WTC11 (cell line): ENCODE results near the gene TNK2. TPM values are rescaled to one million over a fixed set of nuclear protein-coding genes. Genes with fewer than 3 reads are reported as not detected.

Source experiments
- ATAC-seq: fragments of 200-7000 bp; cut with Tn5 transposase; 2 replicates; pipeline ENCODE4 v1.10.0; 2021; ENCODE audit warnings: mild to moderate bottlenecking, moderate library complexity
- CTCF ChIA-PET: fragments of 300-600 bp; sonication (Branson Sonifier 250); formaldehyde crosslinking; loops from one replicate; lab custom pipeline; 2021; ENCODE audit warnings: antibody characterized with exemption; lab: Charles Lee
- POLR2A ChIA-PET: fragments of 350-600 bp; sonication (Branson Sonifier 250); formaldehyde crosslinking; loops from one replicate; lab custom pipeline; 2021; ENCODE audit warnings: antibody characterized with exemption; lab: Charles Lee
- DNase-seq: peaks from one replicate; pipeline ENCODE4 v3.0.0; 2021; ENCODE audit warnings: low spot score
- H3K27ac Mint-ChIP-seq: 2 replicates; pipeline ENCODE4 v1.8.0; 2021; ENCODE audit warnings: mixed read lengths
- H3K27me3 Mint-ChIP-seq: 2 replicates; pipeline ENCODE4 v1.8.0; 2021; ENCODE audit warnings: low read depth, mild to moderate bottlenecking, moderate library complexity, mixed read lengths
- H3K36me3 Mint-ChIP-seq: 2 replicates; pipeline ENCODE4 v1.8.0; 2021; ENCODE audit warnings: mixed read lengths
- H3K4me1 Mint-ChIP-seq: 2 replicates; pipeline ENCODE4 v1.8.0; 2022; ENCODE audit warnings: mixed read lengths
- H3K4me3 Mint-ChIP-seq: 2 replicates; pipeline ENCODE4 v1.8.0; 2021; ENCODE audit warnings: mild to moderate bottlenecking, moderate library complexity, mixed read lengths
- H3K9me3 Mint-ChIP-seq: 2 replicates; pipeline ENCODE4 v1.8.0; 2021; ENCODE audit warnings: mixed read lengths
- AR ChIP-seq: fragments of 250-450 bp; sonication (Bioruptor Pico); IDR thresholded peaks from 2 replicates; pipeline ENCODE4 v1.9.0; 2021; ENCODE audit warnings: mild to moderate bottlenecking
- NFYB ChIP-seq: sonication (generic); formaldehyde crosslinking; conservative IDR thresholded peaks from 2 replicates; pipeline ENCODE4 v1.8.0; 2022; ENCODE audit warnings: low read depth, missing genetic modification reagents
- SP1 ChIP-seq: sonication (generic); formaldehyde crosslinking; conservative IDR thresholded peaks from 2 replicates; pipeline ENCODE4 v1.8.1; 2022; ENCODE audit warnings: missing genetic modification reagents
- STAT6 ChIP-seq: sonication (generic); formaldehyde crosslinking; conservative IDR thresholded peaks from 2 replicates; pipeline ENCODE4 v1.8.1; 2023; ENCODE audit warnings: mild to moderate bottlenecking, low read depth, missing genetic modification reagents, moderate library complexity
- USF1 ChIP-seq: sonication (generic); formaldehyde crosslinking; IDR thresholded peaks from 2 replicates; pipeline ENCODE4 v1.8.0; 2022; ENCODE audit warnings: mild to moderate bottlenecking, missing genetic modification reagents
- ZMAT4 ChIP-seq: fragments of 250-450 bp; sonication (Bioruptor Pico); IDR thresholded peaks from 2 replicates; pipeline ENCODE4 v1.9.0; 2021; ENCODE audit warnings: mild to moderate bottlenecking
- ZNF121 ChIP-seq: sonication (generic); formaldehyde crosslinking; IDR thresholded peaks from 2 replicates; pipeline ENCODE4 v1.8.0; 2023; ENCODE audit warnings: missing genetic modification reagents
- ZNF671 ChIP-seq: fragments of 250-450 bp; sonication (Bioruptor Pico); IDR thresholded peaks from 2 replicates; pipeline ENCODE4 v1.8.0; 2021; ENCODE audit warnings: mild to moderate bottlenecking
- total RNA-seq: library from RNA; stranded (reverse); gene quantifications from 3 replicates; pipeline ENCODE4 v1.2.3, GENCODE V29; 2021

TNK2 gene
- total RNA-seq, 1 experiment from 2014 or later = 58.4 TPM

- H3K27me3 Mint-ChIP-seq = peaks cover 9% of the 10 kb centered on the region; the same call in 1 of the 2 replicates
- peaks cover 43% of the 10 kb centered on the region for H3K4me1 Mint-ChIP-seq
- no peak for TF ChIP-seq USF1 (CRISPR knock-in tag)
- TF ChIP-seq AR = no peak
- no peak for TF ChIP-seq ZMAT4 (CRISPR knock-in tag)
- no peak for TF ChIP-seq STAT6 (CRISPR knock-in tag)
- no peak for TF ChIP-seq ZNF121 (CRISPR knock-in tag)
- H3K27ac Mint-ChIP-seq = no peak overlapping the region
- ATAC-seq (no peak), DNase-seq (no peak)
- no peaks in the 10 kb centered on the region for H3K36me3 Mint-ChIP-seq
- ChIA-PET CTCF (interaction anchor here (1.3 to 2.3 kb wide), 3 partner anchors 16 to 52 kb away, joined by 3 to 19 read pairs (median 11); no protein-coding TSS in a partner anchor), POLR2A (no interaction called here)
- no peaks in the 10 kb centered on the region for H3K9me3 Mint-ChIP-seq
- H3K4me3 Mint-ChIP-seq = no peak overlapping the region
These were observed 2.9 kb upstream of the TNK2 start for GRCh38 chr3:195911041-195911945.

- ChIA-PET POLR2A (no interaction called here), CTCF (interaction anchor here (1.3 to 4.0 kb wide), 4 partner anchors 15 to 51 kb away, joined by 3 to 76 read pairs (median 15); no protein-coding TSS in a partner anchor)
- H3K36me3 Mint-ChIP-seq = no peaks in the 10 kb centered on the region
- H3K4me3 Mint-ChIP-seq = peak overlapping the region; percentile 76
- H3K27ac Mint-ChIP-seq = no peak overlapping the region
- H3K9me3 Mint-ChIP-seq = no peaks in the 10 kb centered on the region
- peaks cover 45% of the 10 kb centered on the region for H3K4me1 Mint-ChIP-seq
- no peak for DNase-seq
- H3K27me3 Mint-ChIP-seq = peaks cover 9% of the 10 kb centered on the region; the same call in 1 of the 2 replicates
- TF ChIP-seq ZNF671 (CRISPR knock-in tag) = no peak
- no peak for TF ChIP-seq NFYB (CRISPR knock-in tag)
- TF ChIP-seq AR = no peak
- 0 out of 2 replicates have a peak, but pooled peaks have one; percentile 15 for TF ChIP-seq SP1 (CRISPR knock-in tag)
- TF ChIP-seq, all 79 proteins: peak for 1
- ATAC-seq = no peak
These were observed 2.1 kb upstream of the TNK2 start for GRCh38 chr3:195910499-195910845.
